A549 (cell line): ENCODE results near the gene NUP214. TPM values are rescaled to one million over a fixed set of nuclear protein-coding genes. Genes with fewer than 3 reads are reported as not detected.

Experiments
- ATAC-seq, 2 experiments: fragments of 200-7000 bp in 1 of 2; fragments of >200 bp in 1 of 2; cut with Nextera tagmentation in 1 of 2; cut with Tn5 transposase in 1 of 2; 3 replicates each; pipeline versions ENCODE4 v1.8.0 to v1.9.1; 2018 to 2020; ENCODE audit warnings: mild to moderate bottlenecking in 1 of 2, moderate library complexity in 1 of 2
- CTCF ChIA-PET: fragments of 300-600 bp; sonication (Branson Sonifier 250); formaldehyde crosslinking; extraction: SDS; loops from one replicate; lab custom pipeline; 2021; ENCODE audit warnings: antibody characterized with exemption, inconsistent platforms; lab: Yijun Ruan, JAX
- POLR2A ChIA-PET: fragments of 350-600 bp; formaldehyde crosslinking; extraction: SDS; loops from one replicate; lab custom pipeline; 2021; ENCODE audit warnings: antibody characterized with exemption, inconsistent platforms; lab: Yijun Ruan, JAX
- DNase-seq, 2 experiments: peaks; one replicate each; pipeline versions ENCODE4 v3.0.0 to v3.0.0-alpha.2; 2011 to 2016; ENCODE audit warnings: low read depth in 1 of 2, low spot score in 1 of 2
- FAIRE-seq: peaks from 2 replicates; lab custom pipeline; 2011; peaks lifted over from hg19 to GRCh38; lab: Jason Lieb, UNC
- H3K27ac ChIP-seq, 2 experiments: fragments of >200 bp; sonication (Bioruptor Twin); formaldehyde crosslinking; 3 replicates each; pipeline ENCODE4 v1.5.1; 2016 to 2017
- H3K4me1 ChIP-seq: fragments of >200 bp; sonication (Bioruptor Twin); formaldehyde crosslinking; 3 replicates; pipeline ENCODE4 v1.6.1; 2016
- H3K4me2 ChIP-seq: fragments of >200 bp; sonication (Bioruptor Twin); formaldehyde crosslinking; 3 replicates; pipeline ENCODE4 v1.6.1; 2016
- H3K4me3 ChIP-seq: fragments of >200 bp; sonication (Bioruptor Twin); formaldehyde crosslinking; 3 replicates; pipeline ENCODE4 v1.5.1; 2016
- H3K9me3 ChIP-seq: fragments of >200 bp; sonication (Bioruptor Twin); formaldehyde crosslinking; 3 replicates; pipeline ENCODE4 v1.6.1; 2016
- BCL3 ChIP-seq: fragments of >200 bp; sonication (Bioruptor Twin); formaldehyde crosslinking; IDR thresholded peaks from 3 replicates; pipeline ENCODE4 v1.6.1; 2016
- BHLHE40 ChIP-seq: IDR thresholded peaks from 2 replicates; pipeline ENCODE4 v1.6.1; 2012; ENCODE audit warnings: low read depth, low read length, inconsistent platforms
- CHD2 ChIP-seq: fragments of 150-350 bp; IDR thresholded peaks from 2 replicates; pipeline ENCODE4 v1.6.1; 2014; ENCODE audit warnings: low read length; ENCODE audit not compliant: partially characterized antibody
- ESRRA ChIP-seq: fragments of 150-350 bp; IDR thresholded peaks from 2 replicates; pipeline ENCODE4 v1.6.1; 2014; ENCODE audit warnings: mild to moderate bottlenecking, low read length, borderline replicate concordance
- FOSB ChIP-seq: fragments of 250-450 bp; sonication (Bioruptor Pico); IDR thresholded peaks from 2 replicates; pipeline ENCODE4 v1.5.0; 2020; ENCODE audit warnings: mild to moderate bottlenecking, moderate library complexity
- FOSL2 ChIP-seq, 2 experiments: fragments of 450-650 bp in 1 of 2; fragments of >200 bp in 1 of 2; sonication (Bioruptor Twin) in 1 of 2; formaldehyde crosslinking; IDR thresholded peaks; 2 replicates each; pipeline versions ENCODE4 v1.5.0 to v1.6.1; 2016 to 2020; ENCODE audit warnings: mild to moderate bottlenecking in 1 of 2, moderate library complexity in 1 of 2
- GATA3 ChIP-seq: IDR thresholded peaks from 2 replicates; pipeline ENCODE4 v1.6.1; 2012; ENCODE audit warnings: borderline replicate concordance
- HDAC2 ChIP-seq: fragments of 200-600 bp; sonication (generic); IDR thresholded peaks from 2 replicates; pipeline ENCODE4 v1.6.1; 2016
- JUN ChIP-seq, 2 experiments: fragments of >200 bp; sonication (Bioruptor Twin); formaldehyde crosslinking; IDR thresholded peaks; 2 replicates in 1 of 2; 3 replicates in 1 of 2; pipeline ENCODE4 v1.6.1; 2016 to 2017
- KDM1A ChIP-seq: fragments of 200-600 bp; sonication (generic); IDR thresholded peaks from 2 replicates; pipeline ENCODE4 v1.6.1; 2016; ENCODE audit warnings: low read depth, mild to moderate bottlenecking
- MYC ChIP-seq: IDR thresholded peaks from 2 replicates; pipeline ENCODE4 v1.6.1; 2012; ENCODE audit warnings: mild to moderate bottlenecking, inconsistent platforms, low read length, improper control_type of control experiment, borderline replicate concordance
- NFE2L2 ChIP-seq: fragments of 150-350 bp; conservative IDR thresholded peaks from 2 replicates; pipeline ENCODE4 v1.6.1; 2014; ENCODE audit warnings: low read length
- NPAS2 ChIP-seq: fragments of 250-450 bp; sonication (Bioruptor Pico); IDR thresholded peaks from 2 replicates; pipeline ENCODE4 v1.8.0; 2022; ENCODE audit warnings: mild to moderate bottlenecking, moderate library complexity, borderline replicate concordance
- NR3C1 ChIP-seq: fragments of >200 bp; sonication (Bioruptor Twin); formaldehyde crosslinking; IDR thresholded peaks from 3 replicates; pipeline ENCODE4 v1.6.1; 2017
- PHF8 ChIP-seq: fragments of 200-600 bp; sonication (generic); IDR thresholded peaks from 2 replicates; pipeline ENCODE4 v1.6.1; 2016; ENCODE audit warnings: low read depth, mild to moderate bottlenecking, antibody characterized with exemption, moderate library complexity, borderline replicate concordance
- POLR2AphosphoS2 ChIP-seq: conservative IDR thresholded peaks from 2 replicates; pipeline ENCODE4 v1.6.1; 2012; ENCODE audit warnings: low read length, improper control_type of control experiment, inconsistent platforms
- RAD21 ChIP-seq, 2 experiments: fragments of >200 bp in 1 of 2; sonication (Bioruptor Twin) in 1 of 2; formaldehyde crosslinking in 1 of 2; IDR thresholded peaks in 1 of 2; conservative IDR thresholded peaks in 1 of 2; 2 replicates in 1 of 2; 3 replicates in 1 of 2; pipeline ENCODE4 v1.6.1; 2012 to 2018; ENCODE audit warnings: inconsistent platforms in 1 of 2
- RARB ChIP-seq: fragments of 250-450 bp; sonication (Bioruptor Pico); IDR thresholded peaks from 2 replicates; pipeline ENCODE4 v1.8.0; 2021; ENCODE audit warnings: mild to moderate bottlenecking, moderate library complexity
- RCOR1 ChIP-seq: fragments of 150-350 bp; IDR thresholded peaks from 2 replicates; pipeline ENCODE4 v1.6.1; 2014; ENCODE audit warnings: antibody characterized with exemption, low read length, low read depth
- RFX5 ChIP-seq: fragments of 450-650 bp; IDR thresholded peaks from 2 replicates; pipeline ENCODE4 v1.7.1; 2014; ENCODE audit warnings: antibody characterized with exemption, mild to moderate bottlenecking, moderate library complexity
- SMC3 ChIP-seq: fragments of >200 bp; sonication (Bioruptor Twin); formaldehyde crosslinking; IDR thresholded peaks from 3 replicates; pipeline ENCODE4 v1.6.1; 2018; ENCODE audit warnings: inconsistent platforms
- SREBF2 ChIP-seq: fragments of 450-650 bp; IDR thresholded peaks from 2 replicates; pipeline ENCODE4 v1.6.1; 2014; ENCODE audit warnings: mild to moderate bottlenecking, moderate library complexity
- TP53 ChIP-seq: fragments of 250-450 bp; sonication (Bioruptor Pico); IDR thresholded peaks from 2 replicates; pipeline ENCODE4 v1.5.0; 2021; ENCODE audit warnings: mild to moderate bottlenecking, moderate library complexity
- ZC3H11A ChIP-seq: fragments of 450-650 bp; IDR thresholded peaks from 2 replicates; pipeline ENCODE4 v1.6.1; 2014; ENCODE audit warnings: antibody characterized with exemption, mild to moderate bottlenecking
- ZFP36 ChIP-seq: fragments of 450-650 bp; IDR thresholded peaks from 2 replicates; pipeline ENCODE4 v1.6.1; 2014; ENCODE audit warnings: borderline replicate concordance; ENCODE audit not compliant: partially characterized antibody
- WGBS: methylation state at CpG from one replicate; pipeline ENCODE4 v1.1.6; 2017; ENCODE audit errors: missing lambda C conversion rate; 5-methylcytosine and 5-hydroxymethylcytosine counted together
- polyA plus RNA-seq, 4 experiments: library from polyadenylated mRNA; depleted of rRNA in 3 of 4; stranded (reverse); fragments of >200 nt; fragmentation: RNase III in 1 of 4; extraction: RNeasy Plus Mini Kit Qiagen cat#74134 plus additional on column Dnase treatment in 1 of 4; gene quantifications; 2 replicates in 3 of 4; 3 replicates in 1 of 4; pipeline ENCODE4 v1.2.3, GENCODE V29; 2011 to 2017
- TF ChIP-seq, protein P1 (sequence below): fragments of >200 bp; sonication (Bioruptor Twin); formaldehyde crosslinking; IDR thresholded peaks from 2 replicates; pipeline ENCODE4 v1.6.1; 2016
- TF ChIP-seq, protein P2 (sequence below): fragments of >200 bp; sonication (Bioruptor Twin); formaldehyde crosslinking; IDR thresholded peaks from 3 replicates; pipeline ENCODE4 v1.5.1; 2016
- TF ChIP-seq, protein P3 (sequence below): IDR thresholded peaks from 2 replicates; pipeline ENCODE4 v1.6.1; 2012; ENCODE audit warnings: low read depth, borderline replicate concordance

The NUP214 gene
- polyA plus RNA-seq, 2 of the 4 experiments (the other 2 are of a cell fraction): 14.4 to 18.5 TPM

DNA sequence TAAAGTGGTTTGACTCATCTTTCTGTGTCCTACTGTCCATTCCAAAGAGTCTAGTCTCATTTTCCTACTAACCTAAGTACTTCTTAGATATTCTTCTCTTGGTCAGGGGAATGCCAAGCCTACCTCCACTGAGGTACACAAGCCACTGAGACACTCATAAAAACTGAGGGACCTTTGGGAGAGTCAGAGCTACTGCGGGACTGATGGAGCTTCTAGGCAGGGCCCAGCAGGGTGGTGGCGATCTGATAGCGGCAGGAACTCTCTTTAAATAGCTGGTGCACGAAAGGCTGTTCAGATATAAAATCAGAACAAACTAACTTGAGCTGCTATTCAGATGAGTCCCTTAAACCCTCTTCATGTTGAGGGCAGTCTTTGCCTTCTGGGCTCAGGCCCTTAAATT lies 14.7 kb downstream of the NUP214 start:
- no peak for TF ChIP-seq NPAS2 (CRISPR knock-in tag)
- TF ChIP-seq FOSL2 (IDR thresholded peaks at IDR 0.05): no peak
- TF ChIP-seq FOSL2 (CRISPR knock-in tag; IDR thresholded peaks at IDR 0.05): no peak
- TF ChIP-seq FOSB (CRISPR knock-in tag): no peak
- TF ChIP-seq JUN (IDR thresholded peaks at IDR 0.05): no peak
- TF ChIP-seq ESRRA: no peak
- TF ChIP-seq KDM1A: no peak
- no peak for TF ChIP-seq GATA3
- TF ChIP-seq NFE2L2: no peak
- TF ChIP-seq RFX5: no peak
- no peak for TF ChIP-seq ZFP36
- ChIA-PET POLR2A (no interaction called here), CTCF (interaction anchor here (1.4 to 1.9 kb wide), 2 partner anchors 197 to 210 kb away, joined by 3 to 5 read pairs; no protein-coding TSS in a partner anchor)
- Histone ChIP-seq H3K27ac (no peak overlapping the region), H3K4me1 (no peaks in the 10 kb centered on the region), H3K4me2 (no peak overlapping the region), H3K9me3 (no peaks in the 10 kb centered on the region), H3K4me3 (no peak overlapping the region)
- FAIRE-seq (no peak), DNase-seq (no peak), ATAC-seq (no peak)
- WGBS: 94% methylated on average over 4 of the region's 4 CpGs

GRCh38 chr9:131140550-131140949 lies 15.2 kb downstream of the NUP214 start:
- FAIRE-seq (no peak), ATAC-seq (no peak), DNase-seq (no peak)
- 94% methylated on average over 3 of the region's 3 CpGs for WGBS
- TF ChIP-seq NFE2L2 (no peak), KDM1A (no peak), PHF8 (no peak), RARB (CRISPR knock-in tag) (no peak), TP53 (CRISPR knock-in tag) (no peak), HDAC2 (no peak), RAD21 (conservative IDR thresholded peaks at IDR 0.05 in 1 of 2, IDR thresholded peaks at IDR 0.05 in 1 of 2) (no peak), NPAS2 (CRISPR knock-in tag) (no peak), ZC3H11A (no peak)
- TF ChIP-seq, protein P1, sequence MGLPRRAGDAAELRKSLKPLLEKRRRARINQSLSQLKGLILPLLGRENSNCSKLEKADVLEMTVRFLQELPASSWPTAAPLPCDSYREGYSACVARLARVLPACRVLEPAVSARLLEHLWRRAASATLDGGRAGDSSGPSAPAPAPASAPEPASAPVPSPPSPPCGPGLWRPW: no peak
- TF ChIP-seq, protein P2, sequence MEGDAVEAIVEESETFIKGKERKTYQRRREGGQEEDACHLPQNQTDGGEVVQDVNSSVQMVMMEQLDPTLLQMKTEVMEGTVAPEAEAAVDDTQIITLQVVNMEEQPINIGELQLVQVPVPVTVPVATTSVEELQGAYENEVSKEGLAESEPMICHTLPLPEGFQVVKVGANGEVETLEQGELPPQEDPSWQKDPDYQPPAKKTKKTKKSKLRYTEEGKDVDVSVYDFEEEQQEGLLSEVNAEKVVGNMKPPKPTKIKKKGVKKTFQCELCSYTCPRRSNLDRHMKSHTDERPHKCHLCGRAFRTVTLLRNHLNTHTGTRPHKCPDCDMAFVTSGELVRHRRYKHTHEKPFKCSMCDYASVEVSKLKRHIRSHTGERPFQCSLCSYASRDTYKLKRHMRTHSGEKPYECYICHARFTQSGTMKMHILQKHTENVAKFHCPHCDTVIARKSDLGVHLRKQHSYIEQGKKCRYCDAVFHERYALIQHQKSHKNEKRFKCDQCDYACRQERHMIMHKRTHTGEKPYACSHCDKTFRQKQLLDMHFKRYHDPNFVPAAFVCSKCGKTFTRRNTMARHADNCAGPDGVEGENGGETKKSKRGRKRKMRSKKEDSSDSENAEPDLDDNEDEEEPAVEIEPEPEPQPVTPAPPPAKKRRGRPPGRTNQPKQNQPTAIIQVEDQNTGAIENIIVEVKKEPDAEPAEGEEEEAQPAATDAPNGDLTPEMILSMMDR: no peak
- Histone ChIP-seq H3K4me2 (no peak overlapping the region), H3K4me1 (no peaks in the 10 kb centered on the region), H3K4me3 (no peak overlapping the region), H3K9me3 (no peaks in the 10 kb centered on the region), H3K27ac (no peak overlapping the region)
- POLR2A ChIA-PET: no interaction called here
- CTCF ChIA-PET: interaction anchor here (1.9 kb wide), 1 partner anchor 196 kb away, joined by 5 read pairs; no protein-coding TSS in a partner anchor

DNA sequence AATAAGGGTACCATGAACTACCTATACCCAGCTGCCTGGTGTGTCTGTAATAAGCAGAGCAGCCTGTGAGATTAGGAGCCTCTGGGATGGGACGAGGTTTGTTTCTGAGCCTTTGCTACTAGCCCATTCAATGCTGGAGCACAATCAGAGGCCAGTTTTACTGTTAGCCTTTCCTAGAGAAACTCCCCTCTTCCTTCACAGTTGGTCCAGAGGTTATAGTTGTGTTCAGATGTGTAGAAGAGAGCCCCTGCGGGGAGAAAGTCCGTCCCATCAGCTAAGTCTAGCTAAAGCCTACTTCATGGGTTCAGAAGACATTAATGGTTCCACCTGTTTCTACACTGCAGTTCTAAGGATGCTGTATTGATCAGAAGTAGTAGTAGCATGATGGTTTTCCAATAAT lies 16.8 kb downstream of the NUP214 start:
- FAIRE-seq: no peak
- Histone ChIP-seq H3K27ac (no peak overlapping the region), H3K4me3 (no peak overlapping the region), H3K4me2 (no peak overlapping the region), H3K4me1 (no peaks in the 10 kb centered on the region), H3K9me3 (no peaks in the 10 kb centered on the region)
- no peak for TF ChIP-seq RARB (CRISPR knock-in tag)
- TF ChIP-seq SREBF2: no peak
- TF ChIP-seq, protein P3, sequence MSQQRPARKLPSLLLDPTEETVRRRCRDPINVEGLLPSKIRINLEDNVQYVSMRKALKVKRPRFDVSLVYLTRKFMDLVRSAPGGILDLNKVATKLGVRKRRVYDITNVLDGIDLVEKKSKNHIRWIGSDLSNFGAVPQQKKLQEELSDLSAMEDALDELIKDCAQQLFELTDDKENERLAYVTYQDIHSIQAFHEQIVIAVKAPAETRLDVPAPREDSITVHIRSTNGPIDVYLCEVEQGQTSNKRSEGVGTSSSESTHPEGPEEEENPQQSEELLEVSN: no peak
- TF ChIP-seq, protein P2: no peak
- no peak for TF ChIP-seq MYC
- TF ChIP-seq, protein P1: no peak
- no peak for TF ChIP-seq BHLHE40
- TF ChIP-seq CHD2: no peak
- no peak for TF ChIP-seq NR3C1
- no peak for TF ChIP-seq BCL3
- TF ChIP-seq SMC3: no peak
- no peak for TF ChIP-seq POLR2AphosphoS2
- TF ChIP-seq NFE2L2: no peak
- no peak for TF ChIP-seq RCOR1
- no peak for TF ChIP-seq HDAC2
- no peak for TF ChIP-seq RAD21 (conservative IDR thresholded peaks at IDR 0.05 in 1 of 2, IDR thresholded peaks at IDR 0.05 in 1 of 2)
- no peak for TF ChIP-seq RFX5
- no peak for TF ChIP-seq ZFP36
- ChIA-PET POLR2A (no interaction called here), CTCF (no interaction called here)
- WGBS: 91% methylated on average over 3 of the region's 3 CpGs
- no peak; a peak in 1 of 6 replicates for ATAC-seq
- DNase-seq: no peak
